Peyer's patch (tissue), 4 donors: ENCODE measurements around the gene RFTN1.

Experiments
- POLR2A ChIP-seq, 2 donors: fragments of 450-650 bp; IDR thresholded peaks; one replicate each; pipeline ENCODE4 v1.5.1; 2017; ENCODE audit warnings: antibody characterized with exemption in 2 of 2, mild to moderate bottlenecking in 2 of 2, moderate library complexity in 2 of 2
- TF ChIP-seq, protein P1 (sequence below), 6 experiments: fragments of 450-650 bp in 4 of 6; fragments of 200-600 bp in 2 of 6; sonication (generic) in 1 of 6; IDR thresholded peaks; one replicate each; pipeline ENCODE4 v1.5.1; 2017 to 2019; ENCODE audit warnings: antibody characterized with exemption in 6 of 6, mild to moderate bottlenecking in 3 of 6, moderate library complexity in 1 of 6

DNA sequence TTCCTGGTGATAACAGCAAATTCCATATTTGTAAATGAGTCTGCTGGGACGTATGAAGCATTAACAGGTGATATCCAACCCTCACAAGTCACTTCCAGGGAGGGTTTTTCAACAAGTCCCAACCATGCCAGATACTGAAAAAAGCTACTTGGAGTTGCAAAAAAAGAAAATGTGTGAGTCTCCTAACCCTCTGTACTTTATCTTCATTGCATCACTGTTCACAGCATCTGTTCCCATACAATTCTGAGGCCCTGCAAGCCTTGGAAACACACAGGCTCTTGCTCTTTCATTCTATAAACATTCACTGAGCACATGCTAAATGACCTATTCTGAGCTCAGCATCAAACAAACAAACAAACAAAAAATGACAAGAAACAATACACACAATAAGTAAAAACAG lies 120.8 kb downstream of the RFTN1 start:
- TF ChIP-seq, protein P1, sequence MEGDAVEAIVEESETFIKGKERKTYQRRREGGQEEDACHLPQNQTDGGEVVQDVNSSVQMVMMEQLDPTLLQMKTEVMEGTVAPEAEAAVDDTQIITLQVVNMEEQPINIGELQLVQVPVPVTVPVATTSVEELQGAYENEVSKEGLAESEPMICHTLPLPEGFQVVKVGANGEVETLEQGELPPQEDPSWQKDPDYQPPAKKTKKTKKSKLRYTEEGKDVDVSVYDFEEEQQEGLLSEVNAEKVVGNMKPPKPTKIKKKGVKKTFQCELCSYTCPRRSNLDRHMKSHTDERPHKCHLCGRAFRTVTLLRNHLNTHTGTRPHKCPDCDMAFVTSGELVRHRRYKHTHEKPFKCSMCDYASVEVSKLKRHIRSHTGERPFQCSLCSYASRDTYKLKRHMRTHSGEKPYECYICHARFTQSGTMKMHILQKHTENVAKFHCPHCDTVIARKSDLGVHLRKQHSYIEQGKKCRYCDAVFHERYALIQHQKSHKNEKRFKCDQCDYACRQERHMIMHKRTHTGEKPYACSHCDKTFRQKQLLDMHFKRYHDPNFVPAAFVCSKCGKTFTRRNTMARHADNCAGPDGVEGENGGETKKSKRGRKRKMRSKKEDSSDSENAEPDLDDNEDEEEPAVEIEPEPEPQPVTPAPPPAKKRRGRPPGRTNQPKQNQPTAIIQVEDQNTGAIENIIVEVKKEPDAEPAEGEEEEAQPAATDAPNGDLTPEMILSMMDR (IDR thresholded peaks at IDR 0.05), result no peak
- TF ChIP-seq POLR2A (IDR thresholded peaks at IDR 0.05), result no peak
